Measurements from ENCODE around the gene RESP18. TPM values are rescaled to one million over a fixed set of nuclear protein-coding genes. Genes with fewer than 3 reads are reported as not detected.

RESP18 gene
- polyA plus RNA-seq, 1 of the 3 experiments (the other 2 are of a cell fraction): not detected

DNA sequence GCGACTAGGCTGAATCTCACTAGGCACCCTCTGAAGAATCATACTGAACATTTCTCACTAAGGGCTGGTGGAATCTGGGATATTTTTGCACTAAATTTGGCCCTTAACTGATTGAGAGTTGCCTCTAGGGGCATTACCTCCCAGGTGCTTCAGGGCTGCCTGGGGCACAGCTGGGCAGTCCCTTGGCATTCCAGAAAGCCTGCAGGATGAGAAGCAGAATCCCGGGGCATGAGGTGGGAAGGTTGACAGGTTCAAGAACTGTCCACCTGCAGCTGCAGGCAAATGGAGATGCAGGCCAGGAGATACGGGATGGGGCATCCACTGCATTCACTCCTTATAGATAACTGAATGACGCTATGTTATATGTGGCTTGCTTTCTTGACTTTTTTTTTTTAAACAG lies 7.4 kb downstream of the RESP18 start:
- H3K9me2 ChIP-seq: no peaks in the 10 kb centered on the region
- TF ChIP-seq TAF1 (IDR thresholded peaks at IDR 0.05; ENCODE audit: borderline replicate concordance, low read depth, low read length): no peak
- TF ChIP-seq USF2 (IDR thresholded peaks at IDR 0.05; ENCODE audit: borderline replicate concordance, low read depth, low read length): no peak
- TF ChIP-seq EP300 (IDR thresholded peaks at IDR 0.05; ENCODE audit: borderline replicate concordance in 1 of 2, low read depth in 1 of 2, low read length in 1 of 2): no peak
- TF ChIP-seq JUND (IDR thresholded peaks at IDR 0.05): no peak
- TF ChIP-seq GATA2 (CRISPR knock-in tag; IDR thresholded peaks at IDR 0.05): no peak
- no peak for TF ChIP-seq EZH2phosphoT487 (IDR thresholded peaks at IDR 0.05; ENCODE audit: borderline replicate concordance, low read depth)
- no peak for TF ChIP-seq YY1 (IDR thresholded peaks at IDR 0.05; ENCODE audit: low read depth)
- TF ChIP-seq, protein P1, sequence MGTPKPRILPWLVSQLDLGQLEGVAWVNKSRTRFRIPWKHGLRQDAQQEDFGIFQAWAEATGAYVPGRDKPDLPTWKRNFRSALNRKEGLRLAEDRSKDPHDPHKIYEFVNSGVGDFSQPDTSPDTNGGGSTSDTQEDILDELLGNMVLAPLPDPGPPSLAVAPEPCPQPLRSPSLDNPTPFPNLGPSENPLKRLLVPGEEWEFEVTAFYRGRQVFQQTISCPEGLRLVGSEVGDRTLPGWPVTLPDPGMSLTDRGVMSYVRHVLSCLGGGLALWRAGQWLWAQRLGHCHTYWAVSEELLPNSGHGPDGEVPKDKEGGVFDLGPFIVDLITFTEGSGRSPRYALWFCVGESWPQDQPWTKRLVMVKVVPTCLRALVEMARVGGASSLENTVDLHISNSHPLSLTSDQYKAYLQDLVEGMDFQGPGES (IDR thresholded peaks at IDR 0.05; ENCODE audit: low read depth, low read length): no peak
- no peak for TF ChIP-seq POLR2AphosphoS5 (IDR thresholded peaks at IDR 0.05; ENCODE audit: low read depth, low read length)
- no peak for TF ChIP-seq NRF1 (IDR thresholded peaks at IDR 0.05; ENCODE audit: low read depth, low read length)
- no peak for TF ChIP-seq CHD2 (IDR thresholded peaks at IDR 0.05; ENCODE audit: low read length, partially characterized antibody)
- no peak for TF ChIP-seq NFIC (IDR thresholded peaks at IDR 0.05; ENCODE audit: borderline replicate concordance)
- TF ChIP-seq TCF12 (IDR thresholded peaks at IDR 0.05): no peak
- TF ChIP-seq RCOR1 (IDR thresholded peaks at IDR 0.05; ENCODE audit: low read length): no peak

GRCh38 chr2:219323434-219323833 lies 9.1 kb downstream of the RESP18 start:
- no peaks in the 10 kb centered on the region for H3K4me1 ChIP-seq (ENCODE audit: control insufficient read depth in 1 of 2, insufficient read depth in 2 of 2, low read depth in 1 of 2, low read length in 1 of 2)
- no peaks in the 10 kb centered on the region for H3K36me3 ChIP-seq (replicated peaks in 1 of 2; ENCODE audit: control insufficient read depth in 1 of 2, insufficient read depth in 2 of 2, low read length in 1 of 2)
- POLR2A ChIA-PET: no interaction called here
- peaks cover 33% of the 10 kb centered on the region for H3K27me3 ChIP-seq (ENCODE audit: insufficient read depth)
- no peaks in the 10 kb centered on the region for H3K9me3 ChIP-seq
- H3F3A ChIP-seq (replicated peaks; ENCODE audit: insufficient read depth): no peaks in the 10 kb centered on the region
- no peaks in the 10 kb centered on the region for H3K79me2 ChIP-seq (ENCODE audit: insufficient read depth)
- no peak overlapping the region for H3K27ac ChIP-seq (ENCODE audit: low read depth in 2 of 2, low read length in 1 of 2)
- no peak overlapping the region for H3K9ac ChIP-seq
- no peak overlapping the region for H3K4me2 ChIP-seq
- DNase-seq: no peak
- H3K9me2 ChIP-seq: no peaks in the 10 kb centered on the region
- H2AFZ ChIP-seq (ENCODE audit: low read depth): no peak overlapping the region
- H4K20me1 ChIP-seq (ENCODE audit: insufficient read depth): no peaks in the 10 kb centered on the region
- H3K4me3 ChIP-seq (ENCODE audit: low read depth in 2 of 2, low read length in 1 of 2): no peak overlapping the region
- CTCF ChIA-PET: interaction anchor here (0.8 kb wide), 1 partner anchor 29 kb away, joined by 3 read pairs; no protein-coding TSS in a partner anchor
- 36% methylated on average over 4 of the region's 4 CpGs for WGBS (ENCODE audit: low lambda C conversion rate)
- no peak for TF ChIP-seq RAD21 (IDR thresholded peaks at IDR 0.05; ENCODE audit: low read length)
- TF ChIP-seq TAF1 (IDR thresholded peaks at IDR 0.05; ENCODE audit: borderline replicate concordance, low read depth, low read length): no peak
- TF ChIP-seq, protein P2, sequence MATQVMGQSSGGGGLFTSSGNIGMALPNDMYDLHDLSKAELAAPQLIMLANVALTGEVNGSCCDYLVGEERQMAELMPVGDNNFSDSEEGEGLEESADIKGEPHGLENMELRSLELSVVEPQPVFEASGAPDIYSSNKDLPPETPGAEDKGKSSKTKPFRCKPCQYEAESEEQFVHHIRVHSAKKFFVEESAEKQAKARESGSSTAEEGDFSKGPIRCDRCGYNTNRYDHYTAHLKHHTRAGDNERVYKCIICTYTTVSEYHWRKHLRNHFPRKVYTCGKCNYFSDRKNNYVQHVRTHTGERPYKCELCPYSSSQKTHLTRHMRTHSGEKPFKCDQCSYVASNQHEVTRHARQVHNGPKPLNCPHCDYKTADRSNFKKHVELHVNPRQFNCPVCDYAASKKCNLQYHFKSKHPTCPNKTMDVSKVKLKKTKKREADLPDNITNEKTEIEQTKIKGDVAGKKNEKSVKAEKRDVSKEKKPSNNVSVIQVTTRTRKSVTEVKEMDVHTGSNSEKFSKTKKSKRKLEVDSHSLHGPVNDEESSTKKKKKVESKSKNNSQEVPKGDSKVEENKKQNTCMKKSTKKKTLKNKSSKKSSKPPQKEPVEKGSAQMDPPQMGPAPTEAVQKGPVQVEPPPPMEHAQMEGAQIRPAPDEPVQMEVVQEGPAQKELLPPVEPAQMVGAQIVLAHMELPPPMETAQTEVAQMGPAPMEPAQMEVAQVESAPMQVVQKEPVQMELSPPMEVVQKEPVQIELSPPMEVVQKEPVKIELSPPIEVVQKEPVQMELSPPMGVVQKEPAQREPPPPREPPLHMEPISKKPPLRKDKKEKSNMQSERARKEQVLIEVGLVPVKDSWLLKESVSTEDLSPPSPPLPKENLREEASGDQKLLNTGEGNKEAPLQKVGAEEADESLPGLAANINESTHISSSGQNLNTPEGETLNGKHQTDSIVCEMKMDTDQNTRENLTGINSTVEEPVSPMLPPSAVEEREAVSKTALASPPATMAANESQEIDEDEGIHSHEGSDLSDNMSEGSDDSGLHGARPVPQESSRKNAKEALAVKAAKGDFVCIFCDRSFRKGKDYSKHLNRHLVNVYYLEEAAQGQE (IDR thresholded peaks at IDR 0.05; ENCODE audit: low read depth, low read length): no peak
- no peak for TF ChIP-seq SMC3 (IDR thresholded peaks at IDR 0.05; ENCODE audit: low read depth, low read length)
- TF ChIP-seq FOXM1 (IDR thresholded peaks at IDR 0.05; ENCODE audit: low read depth): no peak
- no peak for TF ChIP-seq TCF12 (IDR thresholded peaks at IDR 0.05)
- no peak for TF ChIP-seq JUND (IDR thresholded peaks at IDR 0.05)
- TF ChIP-seq USF1 (IDR thresholded peaks at IDR 0.05; ENCODE audit: borderline replicate concordance, low read depth): no peak
- TF ChIP-seq FOXJ3 (CRISPR knock-in tag; IDR thresholded peaks at IDR 0.05): no peak
- no peak for TF ChIP-seq GATA2 (CRISPR knock-in tag; IDR thresholded peaks at IDR 0.05)
- TF ChIP-seq CHD2 (IDR thresholded peaks at IDR 0.05; ENCODE audit: low read length, partially characterized antibody): no peak

More for the DNA sequence above, 7.4 kb downstream of the RESP18 start:
- H3K27me3 ChIP-seq (ENCODE audit: insufficient read depth): peaks cover 44% of the 10 kb centered on the region
- no peak overlapping the region for H2AFZ ChIP-seq (ENCODE audit: low read depth)
- H3F3A ChIP-seq (replicated peaks; ENCODE audit: insufficient read depth): no peaks in the 10 kb centered on the region
- no peaks in the 10 kb centered on the region for H3K9me3 ChIP-seq
- CTCF ChIA-PET: interaction anchor here (1.4 kb wide), 1 partner anchor 30 kb away, joined by 5 read pairs; no protein-coding TSS in a partner anchor
- H3K79me2 ChIP-seq (ENCODE audit: insufficient read depth): no peaks in the 10 kb centered on the region
- no peak overlapping the region for H3K9ac ChIP-seq
- H3K27ac ChIP-seq (ENCODE audit: low read depth in 2 of 2, low read length in 1 of 2): no peak overlapping the region
- H3K4me1 ChIP-seq (ENCODE audit: control insufficient read depth in 1 of 2, insufficient read depth in 2 of 2, low read depth in 1 of 2, low read length in 1 of 2): no peaks in the 10 kb centered on the region
- no peak overlapping the region for H3K4me2 ChIP-seq
- H3K4me3 ChIP-seq (ENCODE audit: low read depth in 2 of 2, low read length in 1 of 2): no peak overlapping the region
- no peak for DNase-seq
- POLR2A ChIA-PET: interaction anchor here (0.6 kb wide), 1 partner anchor 57 kb away, joined by 4 read pairs; no protein-coding TSS in a partner anchor
- no peaks in the 10 kb centered on the region for H4K20me1 ChIP-seq (ENCODE audit: insufficient read depth)
- 55% methylated on average over 4 of the region's 4 CpGs for WGBS (ENCODE audit: low lambda C conversion rate)
- no peaks in the 10 kb centered on the region for H3K36me3 ChIP-seq (replicated peaks in 1 of 2; ENCODE audit: control insufficient read depth in 1 of 2, insufficient read depth in 2 of 2, low read length in 1 of 2)

Data from SK-N-SH (cell line).